Endothelial cell of umbilical vein (primary cell): Measurements from ENCODE around the gene DCHS2. TPM values are rescaled to one million over a fixed set of nuclear protein-coding genes. Genes with fewer than 3 reads are reported as not detected.

Experiments
- BruUV-seq: library from RNA; stranded (reverse); fragments of 400-500 nt; replicated peaks from 2 replicates; lab custom pipeline; 2021; lab: Mats Ljungman, UMichigan
- CTCF ChIA-PET: fragments of 300-600, 350-600 bp; sonication (Branson Sonifier 250); formaldehyde crosslinking; loops from one replicate; lab custom pipeline; 2021; ENCODE audit warnings: antibody characterized with exemption, inconsistent platforms; lab: Charles Lee
- POLR2A ChIA-PET: fragments of 300-600, 350-600 bp; sonication (Branson Sonifier 250); formaldehyde crosslinking; loops from one replicate; lab custom pipeline; 2021; ENCODE audit warnings: antibody characterized with exemption, inconsistent platforms; lab: Charles Lee
- DNase-seq: peaks from one replicate; pipeline ENCODE4 v3.0.0-alpha.2; 2011; ENCODE audit warnings: low read depth, low spot score
- FAIRE-seq: peaks from 2 replicates; lab custom pipeline; 2011; peaks lifted over from hg19 to GRCh38; lab: Jason Lieb, UNC
- H2AFZ ChIP-seq: 2 replicates; pipeline ENCODE4 v1.6.0; 2012; ENCODE audit warnings: low read depth, low read length, control low read depth, inconsistent platforms
- H3K27ac ChIP-seq: 2 replicates; pipeline ENCODE4 v1.5.1; 2011; ENCODE audit warnings: low read depth, mild to moderate bottlenecking, control low read depth, low read length, moderate library complexity; ENCODE audit not compliant: insufficient read depth
- H3K27me3 ChIP-seq, 2 experiments: 2 replicates each; pipeline versions ENCODE4 v1.6.0 to v1.6.1; 2011; ENCODE audit warnings: low read length in 2 of 2, mixed read lengths in 1 of 2; ENCODE audit not compliant: control insufficient read depth in 2 of 2, insufficient read depth in 2 of 2
- H3K36me3 ChIP-seq, 2 experiments: 2 replicates in 1 of 2; 3 replicates in 1 of 2; pipeline ENCODE4 v1.5.1; 2011; ENCODE audit warnings: low read length in 2 of 2, mild to moderate bottlenecking in 1 of 2, moderate library complexity in 1 of 2; ENCODE audit not compliant: control insufficient read depth in 2 of 2, insufficient read depth in 2 of 2; ENCODE audit errors: extremely low read depth in 1 of 2
- H3K4me1 ChIP-seq: 3 replicates; pipeline ENCODE4 v1.5.1; 2011; ENCODE audit warnings: mild to moderate bottlenecking, low read length; ENCODE audit not compliant: control insufficient read depth, insufficient read depth; ENCODE audit errors: extremely low read depth
- H3K4me2 ChIP-seq: 2 replicates; pipeline ENCODE4 v1.6.1; 2011; ENCODE audit warnings: low read length, control low read depth, mixed read lengths; ENCODE audit not compliant: insufficient read depth
- H3K4me3 ChIP-seq, 3 experiments: fragments of 200-600 bp in 1 of 3; sonication (generic), shearing (Covaris generic) in 1 of 3; replicated peaks in 1 of 3; 2 replicates each; pipeline ENCODE4 v1.5.1; 2011 to 2016; ENCODE audit warnings: control low read depth in 3 of 3, low read length in 3 of 3, mild to moderate bottlenecking in 2 of 3, inconsistent platforms in 1 of 3, low read depth in 1 of 3, moderate library complexity in 1 of 3; ENCODE audit not compliant: insufficient read depth in 1 of 3
- H3K79me2 ChIP-seq: 2 replicates; pipeline ENCODE4 v1.6.0; 2012; ENCODE audit warnings: low read length, inconsistent platforms; ENCODE audit not compliant: control insufficient read depth, insufficient read depth
- H3K9ac ChIP-seq: replicated peaks from 2 replicates; pipeline ENCODE3; 2011; ENCODE audit warnings: low read length, control low read depth; ENCODE audit not compliant: insufficient read depth; ENCODE audit errors: extremely low read depth
- H3K9me1 ChIP-seq: replicated peaks from 3 replicates; pipeline ENCODE4 v1.6.0; 2011; ENCODE audit warnings: mild to moderate bottlenecking, low read length; ENCODE audit not compliant: control insufficient read depth, insufficient read depth; ENCODE audit errors: extremely low read depth
- H3K9me3 ChIP-seq: replicated peaks from 2 replicates; pipeline ENCODE4 v1.5.1; 2012; ENCODE audit warnings: low read length, inconsistent platforms; ENCODE audit not compliant: control insufficient read depth, insufficient read depth
- H4K20me1 ChIP-seq: replicated peaks from 2 replicates; pipeline ENCODE3; 2011; ENCODE audit warnings: mild to moderate bottlenecking, low read length; ENCODE audit not compliant: control insufficient read depth, insufficient read depth; ENCODE audit errors: extremely low read depth
- EZH2 ChIP-seq: IDR thresholded peaks from 2 replicates; pipeline ENCODE4 v1.6.1; 2012; ENCODE audit warnings: borderline replicate concordance, low read depth, mild to moderate bottlenecking, moderate library complexity, low read length, inconsistent platforms; ENCODE audit not compliant: severe bottlenecking
- FOS ChIP-seq: IDR thresholded peaks from 2 replicates; pipeline ENCODE4 v1.6.1; 2011; ENCODE audit warnings: mild to moderate bottlenecking, low read length, moderate library complexity, borderline replicate concordance; ENCODE audit not compliant: insufficient read depth
- GATA2 ChIP-seq: IDR thresholded peaks from 2 replicates; pipeline ENCODE4 v1.7.0; 2011; ENCODE audit warnings: low read depth, mild to moderate bottlenecking, moderate library complexity, mixed read lengths, low read length; ENCODE audit not compliant: insufficient read length, insufficient read depth
- JUN ChIP-seq: IDR thresholded peaks from 2 replicates; pipeline ENCODE4 v1.6.1; 2011; ENCODE audit warnings: borderline replicate concordance, low read depth; ENCODE audit not compliant: insufficient read length, insufficient read depth
- MYC ChIP-seq: IDR thresholded peaks from one replicate; pipeline ENCODE4 v1.6.1; 2011; ENCODE audit warnings: mild to moderate bottlenecking, low read depth, low read length
- POLR2A ChIP-seq: IDR thresholded peaks from 2 replicates; pipeline ENCODE4 v1.6.1; 2012; ENCODE audit warnings: low read depth, mild to moderate bottlenecking, control low read depth, low read length
- POLR2AphosphoS5 ChIP-seq: IDR thresholded peaks from 2 replicates; pipeline ENCODE4 v1.6.1; 2012; ENCODE audit warnings: low read depth, mild to moderate bottlenecking, control low read depth, low read length, moderate library complexity; ENCODE audit not compliant: insufficient read depth
- dilution Hi-C: fragments of 300-500 bp; cut with MboI; formaldehyde crosslinking; loops from one replicate; pipeline ENCODE4 v1.15.0; 2019; ENCODE audit warnings: low sequenced_read_pairs; ENCODE audit not compliant: extremely low pct_ligation_motif_present
- intact Hi-C: fragments of 100-400 bp; cut with micrococcal nuclease; formaldehyde crosslinking; loops from one replicate; pipeline ENCODE4 v1.10.0; 2022
- polyA plus RNA-seq, 4 experiments: library from polyadenylated mRNA; depleted of rRNA in 3 of 4; stranded (reverse) in 3 of 4; unstranded in 1 of 4; fragments of >200 nt; gene quantifications; 2 replicates each; pipeline versions ENCODE4 v1.2.1 to v1.2.3, GENCODE V29; 2011 to 2012; ENCODE audit warnings: missing spikeins in 1 of 4
- total RNA-seq: library from RNA; stranded (reverse); gene quantifications from 2 replicates; pipeline ENCODE4 v1.2.3, GENCODE V29; 2021
- TF ChIP-seq, protein P1 (sequence below): IDR thresholded peaks from 2 replicates; pipeline ENCODE4 v1.6.1; 2011; ENCODE audit not compliant: insufficient read depth, insufficient read length
- TF ChIP-seq, protein P2 (sequence below), 2 donors: IDR thresholded peaks; 1 replicate in 1 of 2; 2 replicates in 1 of 2; pipeline ENCODE4 v1.5.1; 2011; ENCODE audit warnings: low read length in 2 of 2, mild to moderate bottlenecking in 2 of 2, moderate library complexity in 2 of 2, control low read depth in 1 of 2, inconsistent platforms in 1 of 2, low read depth in 1 of 2; ENCODE audit not compliant: insufficient read depth in 1 of 2; ENCODE audit errors: extremely low read depth in 1 of 2

The DCHS2 gene
- total and polyA plus RNA-seq, 2 donors (not counting 3 experiments of a cell fraction or from before 2014, with no cell fraction given): not detected

- CTCF ChIA-PET: interaction anchor here (1.2 kb wide), 1 partner anchor 19 kb away, joined by 4 read pairs; no protein-coding TSS in a partner anchor
- dilution Hi-C loops: no loop called here
These were observed 4.5 kb downstream of the DCHS2 start for GRCh38 chr4:154487145-154487544.

GRCh38 chr4:154485127-154485773, 6.3 kb downstream of the DCHS2 start:
- ChIA-PET CTCF (no interaction called here), POLR2A (no interaction called here)
- DNase-seq (no peak), FAIRE-seq (no peak)
- dilution Hi-C loops (no loop called here), intact Hi-C loops (no loop called here)
- H3K79me2 ChIP-seq: no peaks in the 10 kb centered on the region
- H2AFZ ChIP-seq: no peak overlapping the region
- no peaks in the 10 kb centered on the region for H3K36me3 ChIP-seq
- no TSS peak for BruUV-seq
- no peaks in the 10 kb centered on the region for H4K20me1 ChIP-seq
- H3K9ac ChIP-seq: no peak overlapping the region
- H3K4me1 ChIP-seq: no peaks in the 10 kb centered on the region
- H3K4me2 ChIP-seq: no peak overlapping the region
- no peaks in the 10 kb centered on the region for H3K9me1 ChIP-seq
- peaks cover 9 to 11% of the 10 kb centered on the region in 2 experiments for H3K27me3 ChIP-seq
- H3K4me3 ChIP-seq: no peak overlapping the region
- TF ChIP-seq GATA2: no peak
- TF ChIP-seq POLR2AphosphoS5: no peak
- no peak for TF ChIP-seq JUN
- no peak for TF ChIP-seq FOS
- TF ChIP-seq POLR2A: no peak
- TF ChIP-seq, protein P1, sequence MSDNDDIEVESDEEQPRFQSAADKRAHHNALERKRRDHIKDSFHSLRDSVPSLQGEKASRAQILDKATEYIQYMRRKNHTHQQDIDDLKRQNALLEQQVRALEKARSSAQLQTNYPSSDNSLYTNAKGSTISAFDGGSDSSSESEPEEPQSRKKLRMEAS: no peak
- TF ChIP-seq EZH2: no peak
- TF ChIP-seq, protein P2, sequence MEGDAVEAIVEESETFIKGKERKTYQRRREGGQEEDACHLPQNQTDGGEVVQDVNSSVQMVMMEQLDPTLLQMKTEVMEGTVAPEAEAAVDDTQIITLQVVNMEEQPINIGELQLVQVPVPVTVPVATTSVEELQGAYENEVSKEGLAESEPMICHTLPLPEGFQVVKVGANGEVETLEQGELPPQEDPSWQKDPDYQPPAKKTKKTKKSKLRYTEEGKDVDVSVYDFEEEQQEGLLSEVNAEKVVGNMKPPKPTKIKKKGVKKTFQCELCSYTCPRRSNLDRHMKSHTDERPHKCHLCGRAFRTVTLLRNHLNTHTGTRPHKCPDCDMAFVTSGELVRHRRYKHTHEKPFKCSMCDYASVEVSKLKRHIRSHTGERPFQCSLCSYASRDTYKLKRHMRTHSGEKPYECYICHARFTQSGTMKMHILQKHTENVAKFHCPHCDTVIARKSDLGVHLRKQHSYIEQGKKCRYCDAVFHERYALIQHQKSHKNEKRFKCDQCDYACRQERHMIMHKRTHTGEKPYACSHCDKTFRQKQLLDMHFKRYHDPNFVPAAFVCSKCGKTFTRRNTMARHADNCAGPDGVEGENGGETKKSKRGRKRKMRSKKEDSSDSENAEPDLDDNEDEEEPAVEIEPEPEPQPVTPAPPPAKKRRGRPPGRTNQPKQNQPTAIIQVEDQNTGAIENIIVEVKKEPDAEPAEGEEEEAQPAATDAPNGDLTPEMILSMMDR (IDR thresholded peaks at IDR 0.05; ENCODE audit: extremely low read depth in 1 of 2, insufficient read depth in 1 of 2, low read depth in 1 of 2, low read length in 2 of 2): no peak
- TF ChIP-seq MYC: no peak
- no peak overlapping the region for H3K27ac ChIP-seq
- H3K9me3 ChIP-seq: no peaks in the 10 kb centered on the region

More at GRCh38 chr4:154487145-154487544, 4.5 kb downstream of the DCHS2 start:
- TF ChIP-seq POLR2A (no peak), MYC (no peak), GATA2 (no peak), FOS (no peak), JUN (no peak), EZH2 (no peak)
- TF ChIP-seq, protein P1: no peak
- BruUV-seq: no TSS peak
- intact Hi-C loops: no loop called here
- Histone ChIP-seq H3K27me3 (peaks cover 25 to 26% of the 10 kb centered on the region in 2 experiments), H4K20me1 (no peaks in the 10 kb centered on the region), H3K9ac (no peak overlapping the region), H3K4me1 (no peaks in the 10 kb centered on the region), H3K4me2 (no peak overlapping the region), H3K9me3 (no peaks in the 10 kb centered on the region), H3K27ac (no peak overlapping the region), H3K9me1 (no peaks in the 10 kb centered on the region), H3K36me3 (no peaks in the 10 kb centered on the region), H3K4me3 (no peak overlapping the region), H2AFZ (no peak overlapping the region), H3K79me2 (no peaks in the 10 kb centered on the region)
- FAIRE-seq (no peak), DNase-seq (no peak)
- POLR2A ChIA-PET: no interaction called here
